SK-N-SH (cell line): ENCODE results near the gene TTC16. TPM values are rescaled to one million over a fixed set of nuclear protein-coding genes. Genes with fewer than 3 reads are reported as not detected.

ENCODE experiments used
- CTCF ChIA-PET: fragments of 300-600, 350-600 bp; formaldehyde crosslinking; extraction: SDS; loops from one replicate; lab custom pipeline; 2021; lab: Yijun Ruan, JAX
- POLR2A ChIA-PET: fragments of 350-600 bp; sonication (Branson Sonifier 250); formaldehyde crosslinking; extraction: SDS; loops from one replicate; lab custom pipeline; 2020; ENCODE audit warnings: antibody characterized with exemption, inconsistent platforms; lab: Yijun Ruan, JAX
- DNase-seq: peaks from one replicate; pipeline ENCODE4 v3.0.0; 2012
- H2AFZ ChIP-seq: fragments of 200-600 bp; sonication (generic); 2 replicates; pipeline ENCODE4 v1.8.1; 2016; ENCODE audit warnings: antibody characterized with exemption, mild to moderate bottlenecking, low read depth
- H3F3A ChIP-seq: fragments of 200-600 bp; sonication (generic); replicated peaks from 2 replicates; pipeline ENCODE3; 2016; ENCODE audit warnings: antibody characterized with exemption, mild to moderate bottlenecking; ENCODE audit not compliant: insufficient read depth
- H3K27ac ChIP-seq, 2 experiments: fragments of 200-500 bp in 1 of 2; fragments of 200-600 bp in 1 of 2; sonication (Bioruptor generic) in 1 of 2; sonication (generic), shearing (Covaris generic) in 1 of 2; 2 replicates each; pipeline versions ENCODE4 v1.5.1 to v1.6.1; 2014 to 2016; ENCODE audit warnings: low read depth in 2 of 2, inconsistent platforms in 1 of 2, low read length in 1 of 2, mild to moderate bottlenecking in 1 of 2, mixed read lengths in 1 of 2
- H3K27me3 ChIP-seq: fragments of 200-600 bp; sonication (generic), shearing (Covaris generic); 2 replicates; pipeline ENCODE4 v1.6.1; 2016; ENCODE audit warnings: mixed run types; ENCODE audit not compliant: insufficient read depth
- H3K36me3 ChIP-seq, 2 experiments: fragments of 200-500 bp in 1 of 2; fragments of 200-600 bp in 1 of 2; sonication (Bioruptor generic) in 1 of 2; sonication (generic) in 1 of 2; replicated peaks in 1 of 2; 2 replicates each; pipeline versions ENCODE3 to v1.5.1; 2014 to 2016; ENCODE audit warnings: low read length in 1 of 2, mild to moderate bottlenecking in 1 of 2; ENCODE audit not compliant: insufficient read depth in 2 of 2, control insufficient read depth in 1 of 2
- H3K4me1 ChIP-seq, 2 experiments: fragments of 200-500 bp in 1 of 2; fragments of 200-600 bp in 1 of 2; sonication (Bioruptor generic) in 1 of 2; sonication (generic), shearing (Covaris generic) in 1 of 2; 2 replicates each; pipeline versions ENCODE4 v1.5.1 to v1.6.1; 2014 to 2016; ENCODE audit warnings: low read depth in 1 of 2, low read length in 1 of 2, mixed run types in 1 of 2; ENCODE audit not compliant: insufficient read depth in 2 of 2, control insufficient read depth in 1 of 2
- H3K4me2 ChIP-seq: fragments of 200-600 bp; sonication (generic), shearing (Covaris generic); 2 replicates; pipeline ENCODE4 v1.6.1; 2017; ENCODE audit warnings: mixed run types
- H3K4me3 ChIP-seq, 2 experiments: fragments of 200-500 bp in 1 of 2; fragments of 200-600 bp in 1 of 2; sonication (Bioruptor generic) in 1 of 2; sonication (generic), shearing (Covaris generic) in 1 of 2; 2 replicates each; pipeline versions ENCODE4 v1.5.1 to v1.8.1; 2014 to 2016; ENCODE audit warnings: low read depth in 2 of 2, inconsistent platforms in 1 of 2, low read length in 1 of 2, mild to moderate bottlenecking in 1 of 2, mixed read lengths in 1 of 2, moderate library complexity in 1 of 2
- H3K79me2 ChIP-seq: fragments of 200-600 bp; sonication (generic); 2 replicates; pipeline ENCODE4 v1.8.1; 2017; ENCODE audit warnings: mild to moderate bottlenecking; ENCODE audit not compliant: insufficient read depth
- H3K9ac ChIP-seq: fragments of 200-600 bp; sonication (generic); 2 replicates; pipeline ENCODE4 v1.6.1; 2017; ENCODE audit warnings: mixed run types
- H3K9me2 ChIP-seq: fragments of 200-600 bp; sonication (generic); 2 replicates; pipeline ENCODE4 v1.6.1; 2017; ENCODE audit warnings: mixed run types
- H3K9me3 ChIP-seq: fragments of 200-600 bp; sonication (generic); 2 replicates; pipeline ENCODE4 v1.6.1; 2017; ENCODE audit warnings: mixed run types, mild to moderate bottlenecking, moderate library complexity
- H4K20me1 ChIP-seq: fragments of 200-600 bp; sonication (generic); 2 replicates; pipeline ENCODE4 v1.6.1; 2017; ENCODE audit warnings: mild to moderate bottlenecking, mixed run types; ENCODE audit not compliant: insufficient read depth
- CHD2 ChIP-seq: fragments of 150-350 bp; IDR thresholded peaks from 2 replicates; pipeline ENCODE4 v1.6.1; 2018; ENCODE audit warnings: low read length; ENCODE audit not compliant: partially characterized antibody
- ELF1 ChIP-seq: IDR thresholded peaks from 2 replicates; pipeline ENCODE4 v1.4.0; 2012
- EP300 ChIP-seq, 2 experiments: IDR thresholded peaks; 2 replicates each; pipeline versions ENCODE4 v1.4.0 to v1.6.1; 2012; ENCODE audit warnings: borderline replicate concordance in 1 of 2, low read depth in 1 of 2, low read length in 1 of 2
- FOSL2 ChIP-seq: IDR thresholded peaks from 2 replicates; pipeline ENCODE4 v1.4.0; 2012; ENCODE audit warnings: low read depth, mild to moderate bottlenecking, moderate library complexity, borderline replicate concordance
- FOXJ3 ChIP-seq: sonication (generic); formaldehyde crosslinking; IDR thresholded peaks from 2 replicates; pipeline ENCODE4 v1.5.1; 2020; ENCODE audit warnings: mild to moderate bottlenecking, missing genetic modification reagents
- JUND ChIP-seq: IDR thresholded peaks from 2 replicates; pipeline ENCODE4 v1.4.0; 2012
- MXI1 ChIP-seq: IDR thresholded peaks from 2 replicates; pipeline ENCODE4 v1.6.1; 2012; ENCODE audit warnings: mild to moderate bottlenecking, low read depth, low read length, improper control_type of control experiment
- NFIC ChIP-seq: IDR thresholded peaks from 2 replicates; pipeline ENCODE4 v1.4.0; 2012; ENCODE audit warnings: borderline replicate concordance
- POLR2AphosphoS5 ChIP-seq: IDR thresholded peaks from 2 replicates; pipeline ENCODE4 v1.6.1; 2012; ENCODE audit warnings: low read depth, low read length
- RAD21 ChIP-seq: IDR thresholded peaks from 2 replicates; pipeline ENCODE4 v1.6.1; 2012; ENCODE audit warnings: mild to moderate bottlenecking, low read length
- RCOR1 ChIP-seq: fragments of 150-350 bp; IDR thresholded peaks from 2 replicates; pipeline ENCODE4 v1.6.1; 2017; ENCODE audit warnings: antibody characterized with exemption, low read length
- SIN3A ChIP-seq: IDR thresholded peaks from 2 replicates; pipeline ENCODE4 v1.6.1; 2012; ENCODE audit warnings: low read depth, mild to moderate bottlenecking, low read length, moderate library complexity, borderline replicate concordance
- TEAD4 ChIP-seq: IDR thresholded peaks from 2 replicates; pipeline ENCODE4 v1.4.0; 2012; ENCODE audit warnings: mild to moderate bottlenecking, borderline replicate concordance; ENCODE audit not compliant: insufficient read depth
- WGBS: methylation state at CpG from one replicate; pipeline ENCODE4 v1.1.6; 2017; ENCODE audit warnings: low lambda C conversion rate; 5-methylcytosine and 5-hydroxymethylcytosine counted together
- polyA plus RNA-seq, 3 experiments: library from polyadenylated mRNA; depleted of rRNA; stranded (reverse); fragments of >200 nt; gene quantifications; 2 replicates each; pipeline ENCODE4 v1.2.3, GENCODE V29; 2012
- TF ChIP-seq, protein P1 (sequence below): IDR thresholded peaks from 2 replicates; pipeline ENCODE4 v1.4.0; 2012; ENCODE audit warnings: low read depth, borderline replicate concordance
- TF ChIP-seq, protein P2 (sequence below): IDR thresholded peaks from 2 replicates; pipeline ENCODE4 v1.4.0; 2012; ENCODE audit warnings: low read depth
- TF ChIP-seq, protein P3 (sequence below): fragments of 200-600 bp; sonication (generic); IDR thresholded peaks from 2 replicates; pipeline ENCODE4 v1.6.1; 2017; ENCODE audit warnings: antibody characterized with exemption, mild to moderate bottlenecking, moderate library complexity
- TF ChIP-seq, protein P4 (sequence below): IDR thresholded peaks from 2 replicates; pipeline ENCODE4 v1.4.0; 2012; ENCODE audit warnings: low read depth, borderline replicate concordance
- TF ChIP-seq, protein P5 (sequence below): IDR thresholded peaks from 2 replicates; pipeline ENCODE4; 2012
- TF ChIP-seq, protein P6 (sequence below): fragments of 150-350 bp; IDR thresholded peaks from 2 replicates; pipeline ENCODE4 v1.6.1; 2016; ENCODE audit warnings: mild to moderate bottlenecking, low read depth, low read length

The TTC16 gene
- polyA plus RNA-seq, 1 of the 3 experiments (the other 2 are of a cell fraction): 0.05 TPM

DNA sequence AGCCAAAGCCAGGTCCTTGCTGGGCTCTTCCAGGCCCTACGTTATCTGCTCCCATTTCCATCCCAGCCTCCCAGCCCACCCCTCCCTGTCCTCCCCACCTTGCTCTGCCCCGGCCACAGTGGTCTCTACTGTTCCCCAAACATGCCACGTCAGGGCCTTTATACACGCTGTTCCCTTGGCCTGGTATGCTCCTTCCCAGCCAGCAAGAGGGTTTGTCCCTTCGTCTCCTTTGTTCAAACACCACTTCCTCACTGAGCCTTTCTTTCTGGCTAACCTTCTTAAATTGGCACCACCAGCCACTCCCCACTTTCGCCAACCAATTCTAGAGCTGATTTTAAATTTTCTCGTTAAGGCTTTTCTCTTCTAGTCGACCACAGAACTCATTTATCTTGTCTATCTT lies 52.8 kb downstream of the TTC16 start (continued):
- TF ChIP-seq, protein P1, sequence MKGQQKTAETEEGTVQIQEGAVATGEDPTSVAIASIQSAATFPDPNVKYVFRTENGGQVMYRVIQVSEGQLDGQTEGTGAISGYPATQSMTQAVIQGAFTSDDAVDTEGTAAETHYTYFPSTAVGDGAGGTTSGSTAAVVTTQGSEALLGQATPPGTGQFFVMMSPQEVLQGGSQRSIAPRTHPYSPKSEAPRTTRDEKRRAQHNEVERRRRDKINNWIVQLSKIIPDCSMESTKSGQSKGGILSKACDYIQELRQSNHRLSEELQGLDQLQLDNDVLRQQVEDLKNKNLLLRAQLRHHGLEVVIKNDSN: no peak
- TF ChIP-seq, protein P2, sequence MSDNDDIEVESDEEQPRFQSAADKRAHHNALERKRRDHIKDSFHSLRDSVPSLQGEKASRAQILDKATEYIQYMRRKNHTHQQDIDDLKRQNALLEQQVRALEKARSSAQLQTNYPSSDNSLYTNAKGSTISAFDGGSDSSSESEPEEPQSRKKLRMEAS: no peak
- TF ChIP-seq, protein P3, sequence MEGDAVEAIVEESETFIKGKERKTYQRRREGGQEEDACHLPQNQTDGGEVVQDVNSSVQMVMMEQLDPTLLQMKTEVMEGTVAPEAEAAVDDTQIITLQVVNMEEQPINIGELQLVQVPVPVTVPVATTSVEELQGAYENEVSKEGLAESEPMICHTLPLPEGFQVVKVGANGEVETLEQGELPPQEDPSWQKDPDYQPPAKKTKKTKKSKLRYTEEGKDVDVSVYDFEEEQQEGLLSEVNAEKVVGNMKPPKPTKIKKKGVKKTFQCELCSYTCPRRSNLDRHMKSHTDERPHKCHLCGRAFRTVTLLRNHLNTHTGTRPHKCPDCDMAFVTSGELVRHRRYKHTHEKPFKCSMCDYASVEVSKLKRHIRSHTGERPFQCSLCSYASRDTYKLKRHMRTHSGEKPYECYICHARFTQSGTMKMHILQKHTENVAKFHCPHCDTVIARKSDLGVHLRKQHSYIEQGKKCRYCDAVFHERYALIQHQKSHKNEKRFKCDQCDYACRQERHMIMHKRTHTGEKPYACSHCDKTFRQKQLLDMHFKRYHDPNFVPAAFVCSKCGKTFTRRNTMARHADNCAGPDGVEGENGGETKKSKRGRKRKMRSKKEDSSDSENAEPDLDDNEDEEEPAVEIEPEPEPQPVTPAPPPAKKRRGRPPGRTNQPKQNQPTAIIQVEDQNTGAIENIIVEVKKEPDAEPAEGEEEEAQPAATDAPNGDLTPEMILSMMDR: no peak
- TF ChIP-seq FOSL2: no peak

DNA sequence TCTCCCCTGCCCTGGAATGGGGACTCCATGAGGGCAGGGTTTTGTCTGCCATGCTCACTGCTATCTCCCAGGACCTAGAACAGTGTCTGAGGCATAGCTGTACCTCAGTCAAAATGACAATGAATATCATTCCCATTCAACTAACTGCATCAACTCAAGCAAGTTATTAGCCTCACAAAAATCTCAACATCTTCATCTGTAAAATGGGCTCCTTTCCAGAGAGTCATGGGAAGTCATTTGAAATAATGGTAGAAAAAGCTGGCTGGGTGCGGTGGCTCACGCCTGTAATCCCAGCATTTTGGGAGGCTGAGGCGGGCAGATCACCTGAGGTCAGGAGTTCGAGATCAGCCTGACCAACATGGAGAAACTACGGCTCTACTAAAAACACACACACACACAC lies 53.2 kb downstream of the TTC16 start:
- WGBS: 96% methylated on average over 5 of the region's 5 CpGs
- no peaks in the 10 kb centered on the region for H3K79me2 ChIP-seq
- H3K9ac ChIP-seq: no peak overlapping the region
- H3K36me3 ChIP-seq: no peaks in the 10 kb centered on the region
- no peaks in the 10 kb centered on the region for H3F3A ChIP-seq
- TF ChIP-seq JUND (no peak), MXI1 (no peak), SIN3A (no peak), FOSL2 (no peak), CHD2 (no peak), ELF1 (no peak), EP300 (IDR thresholded peaks at IDR 0.05; ENCODE audit: borderline replicate concordance in 1 of 2, low read depth in 1 of 2, low read length in 1 of 2) (no peak), TEAD4 (no peak), FOXJ3 (CRISPR knock-in tag) (no peak), NFIC (no peak), RCOR1 (no peak), POLR2AphosphoS5 (no peak), RAD21 (no peak)
- TF ChIP-seq, protein P4, sequence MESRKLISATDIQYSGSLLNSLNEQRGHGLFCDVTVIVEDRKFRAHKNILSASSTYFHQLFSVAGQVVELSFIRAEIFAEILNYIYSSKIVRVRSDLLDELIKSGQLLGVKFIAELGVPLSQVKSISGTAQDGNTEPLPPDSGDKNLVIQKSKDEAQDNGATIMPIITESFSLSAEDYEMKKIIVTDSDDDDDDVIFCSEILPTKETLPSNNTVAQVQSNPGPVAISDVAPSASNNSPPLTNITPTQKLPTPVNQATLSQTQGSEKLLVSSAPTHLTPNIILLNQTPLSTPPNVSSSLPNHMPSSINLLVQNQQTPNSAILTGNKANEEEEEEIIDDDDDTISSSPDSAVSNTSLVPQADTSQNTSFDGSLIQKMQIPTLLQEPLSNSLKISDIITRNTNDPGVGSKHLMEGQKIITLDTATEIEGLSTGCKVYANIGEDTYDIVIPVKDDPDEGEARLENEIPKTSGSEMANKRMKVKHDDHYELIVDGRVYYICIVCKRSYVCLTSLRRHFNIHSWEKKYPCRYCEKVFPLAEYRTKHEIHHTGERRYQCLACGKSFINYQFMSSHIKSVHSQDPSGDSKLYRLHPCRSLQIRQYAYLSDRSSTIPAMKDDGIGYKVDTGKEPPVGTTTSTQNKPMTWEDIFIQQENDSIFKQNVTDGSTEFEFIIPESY: no peak
- TF ChIP-seq, protein P5, sequence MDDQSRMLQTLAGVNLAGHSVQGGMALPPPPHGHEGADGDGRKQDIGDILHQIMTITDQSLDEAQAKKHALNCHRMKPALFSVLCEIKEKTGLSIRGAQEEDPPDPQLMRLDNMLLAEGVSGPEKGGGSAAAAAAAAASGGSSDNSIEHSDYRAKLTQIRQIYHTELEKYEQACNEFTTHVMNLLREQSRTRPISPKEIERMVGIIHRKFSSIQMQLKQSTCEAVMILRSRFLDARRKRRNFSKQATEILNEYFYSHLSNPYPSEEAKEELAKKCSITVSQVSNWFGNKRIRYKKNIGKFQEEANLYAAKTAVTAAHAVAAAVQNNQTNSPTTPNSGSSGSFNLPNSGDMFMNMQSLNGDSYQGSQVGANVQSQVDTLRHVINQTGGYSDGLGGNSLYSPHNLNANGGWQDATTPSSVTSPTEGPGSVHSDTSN: no peak
- TF ChIP-seq, protein P3: no peak
- TF ChIP-seq, protein P6, sequence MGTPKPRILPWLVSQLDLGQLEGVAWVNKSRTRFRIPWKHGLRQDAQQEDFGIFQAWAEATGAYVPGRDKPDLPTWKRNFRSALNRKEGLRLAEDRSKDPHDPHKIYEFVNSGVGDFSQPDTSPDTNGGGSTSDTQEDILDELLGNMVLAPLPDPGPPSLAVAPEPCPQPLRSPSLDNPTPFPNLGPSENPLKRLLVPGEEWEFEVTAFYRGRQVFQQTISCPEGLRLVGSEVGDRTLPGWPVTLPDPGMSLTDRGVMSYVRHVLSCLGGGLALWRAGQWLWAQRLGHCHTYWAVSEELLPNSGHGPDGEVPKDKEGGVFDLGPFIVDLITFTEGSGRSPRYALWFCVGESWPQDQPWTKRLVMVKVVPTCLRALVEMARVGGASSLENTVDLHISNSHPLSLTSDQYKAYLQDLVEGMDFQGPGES: no peak
- TF ChIP-seq, all 33 proteins: peak for 0
- Histone ChIP-seq H2AFZ (no peak overlapping the region), H3K9me2 (no peaks in the 10 kb centered on the region), H4K20me1 (no peaks in the 10 kb centered on the region), H3K9me3 (no peaks in the 10 kb centered on the region), H3K4me2 (no peak overlapping the region), H3K27me3 (no peaks in the 10 kb centered on the region), H3K27ac (no peak overlapping the region), H3K4me3 (no peak overlapping the region), H3K4me1 (peaks cover 0 to 17% of the 10 kb centered on the region in 2 experiments; a peak in 1 of 4 replicates)
- no peak for DNase-seq
- POLR2A ChIA-PET: no interaction called here
- CTCF ChIA-PET: interaction anchor here (0.6 to 2.6 kb wide), 4 partner anchors 15 to 100 kb away, joined by 4 to 16 read pairs (median 6); no protein-coding TSS in a partner anchor
